Transverse colon (tissue), 4 donors: ENCODE data around the gene DCLK2. TPM values are rescaled to one million over a fixed set of nuclear protein-coding genes. Genes with fewer than 3 reads are reported as not detected.

Source experiments
- DNase-seq: peaks from one replicate; pipeline ENCODE4 v3.0.0-alpha.2; 2019
- H3K27ac ChIP-seq, 4 donors: fragments of 200-600 bp; sonication (generic); 2 replicates each; pipeline ENCODE4 v1.5.1; 2016 to 2018; ENCODE audit warnings: inconsistent platforms in 4 of 4
- H3K27me3 ChIP-seq: fragments of 200-600 bp; sonication (generic); 2 replicates; pipeline ENCODE4 v1.5.1; 2017; ENCODE audit warnings: inconsistent platforms
- H3K36me3 ChIP-seq, 4 donors: fragments of 200-600 bp; sonication (generic); 2 replicates each; pipeline ENCODE4 v1.5.1; 2017 to 2019; ENCODE audit warnings: inconsistent platforms in 4 of 4
- H3K4me1 ChIP-seq, 4 donors: fragments of 200-600 bp; sonication (generic); 2 replicates each; pipeline ENCODE4 v1.5.1; 2017 to 2020; ENCODE audit warnings: inconsistent platforms in 4 of 4
- H3K4me3 ChIP-seq, 4 donors: fragments of 200-600 bp; sonication (generic); 1 replicate in 1 of 4; 2 replicates in 3 of 4; pipeline versions ENCODE4 v1.5.1 to v1.6.1; 2017 to 2019; ENCODE audit warnings: inconsistent platforms in 4 of 4
- H3K9me3 ChIP-seq, 2 donors: fragments of 200-600 bp; sonication (generic); 2 replicates each; pipeline ENCODE4 v1.5.1; 2017 to 2019; ENCODE audit warnings: inconsistent platforms in 2 of 2
- EP300 ChIP-seq: sonication (generic); formaldehyde crosslinking; IDR thresholded peaks from one replicate; pipeline ENCODE4 v1.6.1; 2017; ENCODE audit warnings: antibody characterized with exemption, low read depth
- POLR2A ChIP-seq: fragments of 450-650 bp; IDR thresholded peaks from one replicate; pipeline ENCODE4 v1.6.1; 2016; ENCODE audit warnings: antibody characterized with exemption, mild to moderate bottlenecking, moderate library complexity
- POLR2AphosphoS5 ChIP-seq, 3 donors: sonication (generic); formaldehyde crosslinking; IDR thresholded peaks; one replicate each; pipeline ENCODE4 v1.6.1; 2016; ENCODE audit warnings: antibody characterized with exemption in 3 of 3
- WGBS, 2 donors: methylation state at CpG; one replicate each; pipeline ENCODE4 v1.1.5; 2018; ENCODE audit warnings: low coverage in 1 of 2; 5-methylcytosine and 5-hydroxymethylcytosine counted together
- in situ Hi-C, 4 donors: fragments of 200-750 bp; cut with MboI; loops; one replicate each; pipeline versions ENCODE4 v1.15.0 to v1.15.1; 2017; ENCODE audit warnings: low sequenced_read_pairs in 3 of 4, low pct_ligation_motif_present in 1 of 4, low pct_unique_long_range_greater_than_20kb in 1 of 4
- intact Hi-C: fragments of 100-400 bp; cut with DNase I; formaldehyde crosslinking; loops from one replicate; pipeline ENCODE4 v1.15.1; 2023; ENCODE audit warnings: low total_unique reads
- total RNA-seq, 4 donors: library from RNA; depleted of rRNA; stranded (reverse); fragments of >200 nt; gene quantifications; one replicate each; pipeline ENCODE4 v1.1.0, GENCODE V29; 2016
- TF ChIP-seq, protein P1 (sequence below), 5 experiments: fragments of 200-600 bp in 3 of 5; fragments of 450-650 bp in 2 of 5; sonication (generic) in 3 of 5; IDR thresholded peaks; 1 replicate in 2 of 5; 2 replicates in 3 of 5; pipeline ENCODE4 v1.5.1; 2016 to 2017; ENCODE audit warnings: antibody characterized with exemption in 5 of 5, inconsistent platforms in 3 of 5, mild to moderate bottlenecking in 2 of 5, moderate library complexity in 1 of 5

The DCLK2 gene
- total RNA-seq, 4 donors from 2014 or later = 3.3 to 19.5 (median 7.5) TPM

GRCh38 chr4:150117094-150117493, 38.8 kb downstream of the DCLK2 start:
- intact Hi-C loops (no loop called here), in situ Hi-C loops (no loop called here)
- H3K27me3 ChIP-seq = no peaks in the 10 kb centered on the region
- H3K27ac ChIP-seq = no peak overlapping the region
- H3K9me3 ChIP-seq = peaks cover 5 to 8% of the 10 kb centered on the region in 2 donors
- no peaks in the 10 kb centered on the region for H3K36me3 ChIP-seq
- TF ChIP-seq EP300 = no peak
- TF ChIP-seq POLR2A = no peak
- TF ChIP-seq, protein P1, sequence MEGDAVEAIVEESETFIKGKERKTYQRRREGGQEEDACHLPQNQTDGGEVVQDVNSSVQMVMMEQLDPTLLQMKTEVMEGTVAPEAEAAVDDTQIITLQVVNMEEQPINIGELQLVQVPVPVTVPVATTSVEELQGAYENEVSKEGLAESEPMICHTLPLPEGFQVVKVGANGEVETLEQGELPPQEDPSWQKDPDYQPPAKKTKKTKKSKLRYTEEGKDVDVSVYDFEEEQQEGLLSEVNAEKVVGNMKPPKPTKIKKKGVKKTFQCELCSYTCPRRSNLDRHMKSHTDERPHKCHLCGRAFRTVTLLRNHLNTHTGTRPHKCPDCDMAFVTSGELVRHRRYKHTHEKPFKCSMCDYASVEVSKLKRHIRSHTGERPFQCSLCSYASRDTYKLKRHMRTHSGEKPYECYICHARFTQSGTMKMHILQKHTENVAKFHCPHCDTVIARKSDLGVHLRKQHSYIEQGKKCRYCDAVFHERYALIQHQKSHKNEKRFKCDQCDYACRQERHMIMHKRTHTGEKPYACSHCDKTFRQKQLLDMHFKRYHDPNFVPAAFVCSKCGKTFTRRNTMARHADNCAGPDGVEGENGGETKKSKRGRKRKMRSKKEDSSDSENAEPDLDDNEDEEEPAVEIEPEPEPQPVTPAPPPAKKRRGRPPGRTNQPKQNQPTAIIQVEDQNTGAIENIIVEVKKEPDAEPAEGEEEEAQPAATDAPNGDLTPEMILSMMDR (IDR thresholded peaks at IDR 0.05) = no peak
- no peak for TF ChIP-seq POLR2AphosphoS5 (IDR thresholded peaks at IDR 0.05)
- DNase-seq = no peak
- 87% methylated on average over 3 of the region's 3 CpGs; no CpG with 5 or more reads in 1 of the 2 donors for WGBS, 2 donors
- H3K4me3 ChIP-seq = no peak overlapping the region
- peaks cover 8 to 13% (median 10%) of the 10 kb centered on the region in 4 donors for H3K4me1 ChIP-seq

DNA sequence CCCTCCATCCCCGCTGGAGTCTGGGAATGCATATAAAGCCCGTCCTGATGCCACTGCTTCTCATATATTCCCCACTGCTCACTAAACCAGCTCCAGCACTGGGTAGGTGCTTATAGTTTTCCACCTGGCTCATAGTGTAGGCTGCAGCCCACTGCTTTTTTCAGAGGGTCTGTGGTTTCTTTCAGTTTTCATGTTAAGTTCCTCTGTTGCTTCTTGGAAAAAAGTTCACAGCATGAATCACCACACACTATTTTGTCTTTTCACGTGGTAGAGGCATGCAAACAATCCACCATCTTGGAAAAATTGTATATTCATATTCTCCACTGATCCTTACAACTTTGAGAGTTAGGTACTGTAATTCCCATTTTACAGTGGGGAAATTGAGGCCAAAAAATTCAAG, 39.4 kb downstream of the DCLK2 start:
- H3K27me3 ChIP-seq = no peaks in the 10 kb centered on the region
- H3K36me3 ChIP-seq = no peaks in the 10 kb centered on the region
- H3K9me3 ChIP-seq = peaks cover 8% of the 10 kb centered on the region in 2 donors
- intact Hi-C loops = no loop called here
- WGBS, 2 donors = 72 to 76% methylated on average over 3 of the region's 3 CpGs
- no peak for TF ChIP-seq POLR2A
- TF ChIP-seq, protein P1 (IDR thresholded peaks at IDR 0.05) = no peak
- TF ChIP-seq EP300 = no peak
- TF ChIP-seq POLR2AphosphoS5 (IDR thresholded peaks at IDR 0.05) = no peak
- H3K27ac ChIP-seq = no peak overlapping the region
- H3K4me3 ChIP-seq = no peak overlapping the region
- peaks cover 8 to 13% (median 10%) of the 10 kb centered on the region in 4 donors for H3K4me1 ChIP-seq
- no peak for DNase-seq
- in situ Hi-C loops = no loop called here

DNA sequence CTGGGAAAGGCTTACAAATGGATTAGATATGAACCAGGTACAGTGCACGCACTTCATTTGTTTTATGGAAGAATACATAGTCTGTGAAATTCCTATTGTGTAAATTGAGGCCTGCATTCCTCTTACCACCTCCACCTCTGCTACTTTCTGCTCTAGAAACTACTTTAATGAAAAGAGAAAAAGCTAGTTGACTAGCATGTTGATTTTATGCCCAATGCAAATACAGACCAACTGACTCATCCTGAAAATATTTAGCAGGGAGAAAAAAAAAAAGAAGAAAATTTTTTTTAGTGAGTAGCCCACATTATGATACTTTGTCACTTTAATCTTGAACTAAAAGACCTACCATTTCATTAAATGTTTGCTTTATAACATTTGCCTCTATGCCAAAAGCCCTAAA, 41.2 kb downstream of the DCLK2 start:
- H3K9me3 ChIP-seq = peaks cover 5 to 8% of the 10 kb centered on the region in 2 donors
- TF ChIP-seq POLR2AphosphoS5 (IDR thresholded peaks at IDR 0.05) (no peak), POLR2A (no peak), EP300 (no peak)
- TF ChIP-seq, protein P1 (IDR thresholded peaks at IDR 0.05) = no peak
- no peak overlapping the region for H3K27ac ChIP-seq
- intact Hi-C loops (no loop called here), in situ Hi-C loops (no loop called here)
- no peak for DNase-seq
- H3K4me1 ChIP-seq = peaks cover 8 to 16% (median 10%) of the 10 kb centered on the region in 4 donors
- no peaks in the 10 kb centered on the region for H3K27me3 ChIP-seq
- WGBS, 2 donors = 33 to 62% methylated on average over 1 of the region's 1 CpG
- no peaks in the 10 kb centered on the region for H3K36me3 ChIP-seq
- H3K4me3 ChIP-seq = no peak overlapping the region

DNA sequence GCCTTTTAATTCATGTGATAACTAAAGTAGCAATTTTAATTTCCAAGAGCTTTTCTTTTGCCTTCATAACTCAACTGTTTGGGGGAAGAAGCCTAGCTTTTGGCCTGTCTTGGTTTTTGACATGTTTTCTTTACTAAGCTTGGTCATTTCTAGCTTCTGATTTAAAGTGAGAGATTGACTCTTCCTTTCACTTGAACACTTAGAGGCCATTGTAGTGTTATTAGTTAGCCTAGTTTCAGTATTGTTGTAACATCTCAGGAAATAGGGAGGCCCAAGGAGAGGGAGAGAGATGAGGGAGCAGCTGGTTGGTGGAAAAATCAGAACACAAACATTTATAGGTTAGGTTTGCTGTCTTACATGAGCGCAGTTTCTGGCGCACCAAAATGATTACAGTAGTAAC, 44.8 kb downstream of the DCLK2 start:
- no peak overlapping the region for H3K27ac ChIP-seq
- no peaks in the 10 kb centered on the region for H3K36me3 ChIP-seq
- WGBS, 2 donors = 64 to 68% methylated on average over 2 of the region's 2 CpGs
- intact Hi-C loops = no loop called here
- in situ Hi-C loops = no loop called here
- DNase-seq = no peak
- H3K9me3 ChIP-seq = peaks cover 0 to 8% of the 10 kb centered on the region in 2 donors
- peaks cover 8 to 30% (median 13%) of the 10 kb centered on the region in 4 donors for H3K4me1 ChIP-seq
- H3K4me3 ChIP-seq = no peak overlapping the region
- no peak for TF ChIP-seq POLR2A
- TF ChIP-seq, protein P1 (IDR thresholded peaks at IDR 0.05) = no peak
- TF ChIP-seq POLR2AphosphoS5 (IDR thresholded peaks at IDR 0.05) = no peak
- no peaks in the 10 kb centered on the region for H3K27me3 ChIP-seq
